Endothelial cell of hepatic sinusoid (primary cell): ENCODE results near the gene DTX1.

Experiments used
- in situ Hi-C: cut with HindIII; loops from 2 replicates; pipeline ENCODE4 v1.10.0; 2017; ENCODE audit warnings: low sequenced_read_pairs

The DTX1 gene

DNA sequence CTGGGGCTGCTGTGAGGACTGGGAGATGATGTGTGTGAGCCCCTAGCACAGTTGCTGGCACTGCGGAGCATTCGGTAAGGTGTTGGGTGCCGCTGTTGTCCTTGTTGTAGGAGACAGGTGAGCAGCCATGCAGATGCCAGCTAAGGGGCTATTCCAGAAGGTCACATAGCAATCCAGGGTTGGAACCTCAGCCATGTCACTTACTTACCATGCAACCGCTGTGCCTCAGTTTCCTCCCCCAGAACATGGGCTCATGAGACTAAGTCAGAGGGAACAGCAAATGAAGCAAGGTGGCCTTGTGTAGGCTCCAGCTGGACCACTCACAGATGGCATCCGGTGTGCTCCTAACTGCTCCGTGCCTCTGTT is 13.2 kb downstream of the DTX1 start:
- in situ Hi-C loops = no loop called here

- in situ Hi-C loops = no loop called here
Observed at GRCh38 chr12:113070117-113070906, 13.8 kb downstream of the DTX1 start.

GRCh38 chr12:113071135-113072112 is 14.9 kb downstream of the DTX1 start:
- in situ Hi-C loops = no loop called here

GRCh38 chr12:113072136-113072535 is 15.6 kb downstream of the DTX1 start:
- in situ Hi-C loops = no loop called here

DNA sequence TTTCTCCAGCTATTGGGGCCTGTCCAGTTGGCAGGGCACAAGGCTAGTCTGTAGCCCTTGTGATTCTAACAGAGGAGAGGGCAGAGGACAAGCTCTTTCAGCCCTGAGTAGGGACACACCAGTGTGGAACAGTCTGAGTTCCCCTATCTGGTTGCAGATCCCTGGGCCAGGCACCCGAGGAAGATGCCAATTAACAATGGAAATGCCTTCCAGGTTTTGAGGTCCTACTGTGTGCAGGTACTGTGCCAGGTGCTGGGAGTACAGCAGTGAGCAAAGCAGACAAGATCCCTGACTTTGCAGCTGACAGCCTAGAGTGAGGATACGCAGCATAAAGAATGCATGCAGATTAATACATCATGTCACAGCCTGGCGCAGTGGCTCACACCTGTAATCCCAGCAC is 17.1 kb downstream of the DTX1 start:
- in situ Hi-C loops = no loop called here

GRCh38 chr12:113075137-113075683 is 18.7 kb downstream of the DTX1 start:
- in situ Hi-C loops = no loop called here

DNA sequence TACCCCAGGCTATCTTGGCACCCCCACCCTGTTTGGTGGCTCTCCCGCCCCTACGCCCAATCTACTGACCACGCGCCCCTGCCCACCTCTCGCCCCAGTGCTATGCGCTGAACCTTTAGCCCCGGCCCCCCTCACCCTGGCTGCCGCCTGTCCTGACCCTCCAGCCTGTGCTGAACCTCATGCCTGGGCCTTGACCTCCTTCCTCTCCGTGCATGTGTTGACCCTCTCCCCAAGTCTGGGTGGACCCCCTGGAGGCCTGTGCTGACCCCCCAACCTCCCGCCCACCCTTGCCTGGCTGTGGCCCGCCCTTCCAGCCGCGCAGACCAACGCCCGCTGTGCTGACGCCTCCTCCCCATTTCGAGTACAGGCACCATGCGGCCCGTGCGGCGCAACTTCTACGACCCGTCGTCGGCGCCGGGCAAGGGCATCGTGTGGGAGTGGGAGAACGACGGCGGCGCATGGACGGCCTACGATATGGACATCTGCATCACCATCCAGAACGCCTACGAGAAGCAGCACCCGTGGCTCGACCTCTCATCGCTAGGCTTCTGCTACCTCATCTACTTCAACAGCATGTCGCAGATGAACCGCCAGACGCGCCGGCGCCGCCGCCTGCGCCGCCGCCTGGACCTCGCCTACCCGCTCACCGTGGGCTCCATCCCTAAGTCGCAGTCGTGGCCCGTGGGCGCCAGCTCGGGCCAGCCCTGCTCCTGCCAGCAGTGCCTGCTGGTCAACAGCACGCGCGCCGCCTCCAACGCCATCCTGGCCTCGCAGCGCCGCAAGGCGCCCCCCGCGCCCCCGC is 20.7 kb downstream of the DTX1 start:
- in situ Hi-C loops = no loop called here

DNA sequence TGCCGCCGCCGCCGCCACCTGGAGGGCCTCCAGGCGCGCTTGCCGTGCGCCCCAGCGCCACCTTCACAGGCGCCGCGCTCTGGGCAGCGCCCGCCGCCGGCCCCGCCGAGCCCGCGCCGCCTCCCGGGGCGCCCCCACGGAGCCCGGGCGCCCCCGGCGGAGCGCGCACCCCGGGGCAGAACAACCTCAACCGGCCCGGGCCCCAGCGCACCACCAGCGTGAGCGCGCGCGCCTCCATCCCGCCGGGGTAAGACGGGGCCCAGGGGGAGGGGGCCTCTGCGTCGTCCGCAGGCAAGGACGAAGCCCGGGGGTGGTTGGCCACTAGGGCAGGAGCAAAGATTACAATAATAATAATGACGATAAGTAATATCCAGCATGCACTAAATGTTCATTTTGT is 21.3 kb downstream of the DTX1 start:
- in situ Hi-C loops = no loop called here

DNA sequence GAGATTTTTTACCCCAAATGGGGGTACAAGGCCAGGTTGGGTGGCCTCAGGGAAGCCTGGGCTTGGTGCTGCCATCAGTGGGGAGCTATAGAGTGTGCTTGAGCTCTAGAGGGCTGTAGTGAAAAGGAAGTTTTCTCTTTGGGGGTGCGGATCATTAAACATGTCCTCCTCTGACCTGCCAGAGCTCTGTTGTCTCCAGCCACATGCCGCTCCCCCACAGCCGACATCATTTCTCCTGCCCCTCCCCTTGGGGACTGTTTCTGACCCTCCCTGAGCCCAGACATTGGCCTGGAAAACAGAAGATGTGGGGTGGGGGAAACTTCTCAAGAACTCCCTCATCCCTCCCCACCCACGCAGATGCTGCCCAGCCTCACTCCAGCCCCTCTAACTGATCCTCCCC is 25.3 kb downstream of the DTX1 start:
- in situ Hi-C loops = loop anchor here (5.0 kb wide), 1 partner anchor 40 kb away; no protein-coding TSS in a partner anchor

GRCh38 chr12:113082486-113083148 is 26.1 kb downstream of the DTX1 start:
- in situ Hi-C loops = loop anchor here (5.0 kb wide), 1 partner anchor 40 kb away; no protein-coding TSS in a partner anchor

DNA sequence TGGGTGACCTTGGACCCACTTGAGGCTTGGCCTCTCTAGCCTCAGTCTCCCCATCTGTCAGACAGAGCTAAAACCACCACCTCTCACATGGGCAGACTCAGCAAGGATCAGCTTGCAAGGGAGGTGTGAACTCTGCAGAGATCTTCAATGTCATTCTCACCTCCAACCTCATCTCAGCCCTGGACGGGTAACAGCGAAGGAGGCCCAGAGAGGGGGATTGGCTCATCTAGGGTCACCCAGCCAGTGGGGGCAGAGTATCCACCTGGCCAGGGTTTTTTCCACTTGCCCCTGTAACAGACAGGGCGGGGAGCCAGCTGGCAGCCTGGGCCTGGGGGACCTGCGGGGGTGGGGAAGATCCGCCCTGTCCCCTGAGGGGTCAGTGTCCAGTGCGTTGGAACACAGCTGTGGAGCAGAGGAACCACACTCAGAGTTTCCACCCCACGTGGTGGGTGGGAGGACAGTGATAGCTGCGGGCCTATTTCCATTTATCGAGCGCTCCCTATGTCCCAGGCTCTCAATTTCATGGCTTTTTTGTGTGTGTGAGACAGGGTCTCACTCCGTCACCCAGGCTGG is 27.4 kb downstream of the DTX1 start:
- in situ Hi-C loops = loop anchor here (5.0 kb wide), 1 partner anchor 42 kb away; no protein-coding TSS in a partner anchor

GRCh38 chr12:113086249-113087164 is 30.0 kb downstream of the DTX1 start:
- in situ Hi-C loops = no loop called here

- in situ Hi-C loops = no loop called here
Observed at GRCh38 chr12:113087193-113087592, 30.7 kb downstream of the DTX1 start.

- in situ Hi-C loops = no loop called here
Observed at GRCh38 chr12:113088037-113088436, 31.5 kb downstream of the DTX1 start.

GRCh38 chr12:113088971-113089756 is 32.6 kb downstream of the DTX1 start:
- in situ Hi-C loops = no loop called here

DNA sequence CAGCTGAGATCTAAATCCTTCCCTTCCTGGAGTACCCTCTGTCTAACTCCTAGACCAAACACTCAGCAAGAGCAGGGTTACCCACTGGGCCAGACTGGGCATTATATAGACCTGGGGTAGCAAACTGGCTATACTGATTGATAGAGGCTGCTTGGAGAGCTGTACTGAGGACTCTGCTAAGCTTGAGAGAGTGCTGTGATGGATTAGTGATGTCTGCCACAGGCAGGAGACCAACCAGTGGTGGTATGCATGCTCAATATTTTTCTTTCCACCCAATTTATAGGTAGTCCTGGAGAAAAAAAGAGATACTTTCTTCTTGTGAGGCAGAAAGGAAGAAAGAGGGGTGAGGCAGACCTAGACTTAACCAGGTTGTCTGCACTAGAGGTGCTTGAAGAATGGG is 33.3 kb downstream of the DTX1 start:
- in situ Hi-C loops = loop anchor here (5.0 kb wide), 3 partner anchors 42 to 93 kb away; no protein-coding TSS in a partner anchor

DNA sequence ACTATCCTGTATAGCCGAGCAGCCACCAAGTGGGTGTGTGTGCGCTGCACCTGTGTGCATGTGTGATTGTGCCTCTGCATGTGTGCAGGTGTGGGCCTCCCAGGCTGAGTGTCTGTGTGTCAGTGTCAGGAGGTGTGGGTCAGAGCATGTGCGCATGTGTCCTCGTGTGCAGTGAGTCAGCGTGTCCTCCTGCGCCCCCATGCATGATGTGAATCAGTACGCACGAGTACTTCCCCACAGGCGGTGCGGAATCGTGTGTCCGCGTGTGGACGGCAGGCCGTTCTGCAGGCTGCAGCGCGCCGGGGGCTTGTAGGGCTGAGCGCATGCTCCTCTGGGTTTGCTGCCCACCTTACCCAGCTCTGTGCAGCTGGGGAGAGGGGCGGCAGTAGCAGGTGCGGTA is 34.2 kb downstream of the DTX1 start:
- in situ Hi-C loops = loop anchor here (5.0 kb wide), 3 partner anchors 42 to 93 kb away; no protein-coding TSS in a partner anchor

DNA sequence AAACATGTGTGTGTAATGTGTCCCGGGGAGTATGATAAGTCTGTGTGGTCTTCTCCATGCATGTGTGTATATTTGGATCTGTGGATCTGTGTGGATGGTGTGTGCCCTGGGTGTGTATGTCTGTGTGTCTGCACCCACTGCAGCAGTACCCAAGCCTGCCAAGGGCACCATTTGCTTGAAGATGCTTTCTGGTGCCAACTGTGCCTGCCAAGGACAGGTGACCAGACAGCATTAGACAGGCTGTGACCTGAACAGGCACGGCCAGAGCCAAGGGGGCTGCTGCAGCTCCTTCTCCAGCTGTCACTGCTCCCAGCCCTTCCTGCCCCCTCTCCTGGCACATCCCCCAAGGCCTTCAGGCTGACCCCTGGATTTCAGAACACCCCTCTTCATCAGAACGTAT is 35.0 kb downstream of the DTX1 start:
- in situ Hi-C loops = loop anchor here (5.0 kb wide), 3 partner anchors 41 to 94 kb away; no protein-coding TSS in a partner anchor
